ENCODE data around the gene ZDHHC20. TPM values are rescaled to one million over a fixed set of nuclear protein-coding genes. Genes with fewer than 3 reads are reported as not detected.

Gene ZDHHC20
- total and polyA plus RNA-seq, 9 donors = 16.3 to 54.2 (median 32.1) TPM

- Histone ChIP-seq H3K27me3 (no peaks in the 10 kb centered on the region), H3K4me1 (ENCODE audit: insufficient read depth) (no peaks in the 10 kb centered on the region), H3K9me3 (no peaks in the 10 kb centered on the region), H3K27ac (no peak overlapping the region), H3K36me3 (no peaks in the 10 kb centered on the region), H3K4me3 (no peak overlapping the region)
- intact Hi-C loops (cut with DNase I) = loop anchor here in 1 of 4 donors (5.0 kb wide), 1 partner anchor 166 kb away; no protein-coding TSS in a partner anchor
- DNase-seq = no peak
- TF ChIP-seq EP300 (IDR thresholded peaks at IDR 0.05) = no peak
- TF ChIP-seq CTCF (IDR thresholded peaks at IDR 0.05) = no peak
- TF ChIP-seq POLR2A (IDR thresholded peaks at IDR 0.05) = no peak
Observed at GRCh38 chr13:21463424-21463823, 4.3 kb upstream of the ZDHHC20 start.

- H3K9me3 ChIP-seq = no peaks in the 10 kb centered on the region
- TF ChIP-seq CTCF (IDR thresholded peaks at IDR 0.05) (no peak), POLR2A (IDR thresholded peaks at IDR 0.05) (no peak), EP300 (IDR thresholded peaks at IDR 0.05) (no peak)
- H3K4me1 ChIP-seq (ENCODE audit: insufficient read depth) = no peaks in the 10 kb centered on the region
- DNase-seq = no peak
- WGBS, 3 donors = 77 to 92% (median 83%) methylated on average over 3 of the region's 3 CpGs
- H3K4me3 ChIP-seq = no peak overlapping the region
- intact Hi-C loops (cut with DNase I) = loop anchor here in 1 of 4 donors (5.0 kb wide), 1 partner anchor 164 kb away; no protein-coding TSS in a partner anchor
- no peaks in the 10 kb centered on the region for H3K27me3 ChIP-seq
- no peak overlapping the region for H3K27ac ChIP-seq
- H3K36me3 ChIP-seq = no peaks in the 10 kb centered on the region
Observed at GRCh38 chr13:21461131-21461530, 2.0 kb upstream of the ZDHHC20 start.

- intact Hi-C loops (cut with DNase I) = no loop called here
- peak overlapping the region; percentile 67 to 84 for H3K27ac ChIP-seq
- H3K36me3 ChIP-seq = no peaks in the 10 kb centered on the region
- H3K9me3 ChIP-seq = no peaks in the 10 kb centered on the region
- H3K4me3 ChIP-seq = peak overlapping the region; percentile 98
- 0 to 1% (median 0%) methylated on average over 16 of the region's 16 CpGs for WGBS, 3 donors
- no peaks in the 10 kb centered on the region for H3K27me3 ChIP-seq
- no peak for TF ChIP-seq EP300 (IDR thresholded peaks at IDR 0.05)
- no peak for TF ChIP-seq CTCF (IDR thresholded peaks at IDR 0.05)
- TF ChIP-seq POLR2A (IDR thresholded peaks at IDR 0.05) = no peak
- DNase-seq = peak; percentile 19 to 47 (median 45)
- H3K4me1 ChIP-seq (ENCODE audit: insufficient read depth) = no peaks in the 10 kb centered on the region
Observed at GRCh38 chr13:21458451-21458812, 671 bp downstream of the ZDHHC20 start.

- intact Hi-C loops (cut with DNase I) = no loop called here
- no peaks in the 10 kb centered on the region for H3K9me3 ChIP-seq
- H3K27ac ChIP-seq = no peak overlapping the region
- WGBS, 3 donors = 90 to 98% (median 90%) methylated on average over 6 of the region's 6 CpGs
- H3K27me3 ChIP-seq = no peaks in the 10 kb centered on the region
- no peaks in the 10 kb centered on the region for H3K36me3 ChIP-seq
- DNase-seq = no peak
- no peak for TF ChIP-seq CTCF (IDR thresholded peaks at IDR 0.05)
- no peak for TF ChIP-seq POLR2A (IDR thresholded peaks at IDR 0.05)
- H3K4me3 ChIP-seq = no peak overlapping the region
- no peaks in the 10 kb centered on the region for H3K4me1 ChIP-seq (ENCODE audit: insufficient read depth)
Observed at GRCh38 chr13:21453387-21454081, 5.6 kb downstream of the ZDHHC20 start.

Measured in ovary (tissue), 9 donors.